ENCODE data around the gene AK2.
"Not testable (repeated sequence)": the region's sequence is repeated elsewhere in the genome, so short reads cannot be mapped to it uniquely, and the experiment has no call there.

The AK2 gene

GRCh38 chr1:33036526-33037503, at the start of gene AK2:
Gene AK2 (minus strand): TSS chr1:33036883. CDS start chr1:33036828, 55 bp downstream.
- peak; percentile 83 for DNase-seq (ENCODE audit: low read depth)

GRCh38 chr1:33086384-33086850, 49.7 kb upstream of the AK2 start:
- no peak for DNase-seq (ENCODE audit: low read depth)

GRCh38 chr1:33085332-33085731, 48.6 kb upstream of the AK2 start:
- no peak for DNase-seq (ENCODE audit: low read depth)

GRCh38 chr1:33082575-33083108, 46.0 kb upstream of the AK2 start:
- no peak for DNase-seq (ENCODE audit: low read depth)

GRCh38 chr1:33081554-33082305, 45.0 kb upstream of the AK2 start:
- no peak for DNase-seq (ENCODE audit: low read depth)

GRCh38 chr1:33080885-33081553, 44.3 kb upstream of the AK2 start, which contains the start of gene AZIN2:
Gene AZIN2 (plus strand): TSS chr1:33081153. CDS start chr1:33082250, 1,097 bp downstream.
- DNase-seq (ENCODE audit: low read depth): peak; percentile 94

GRCh38 chr1:33080373-33080772, 43.7 kb upstream of the AK2 start:
- no peak for DNase-seq (ENCODE audit: low read depth)

GRCh38 chr1:33078030-33078591, 41.4 kb upstream of the AK2 start:
- no peak for DNase-seq (ENCODE audit: low read depth)

GRCh38 chr1:33074193-33074945, 37.7 kb upstream of the AK2 start:
- DNase-seq (ENCODE audit: low read depth): no peak

- DNase-seq (ENCODE audit: low read depth): no peak
Observed at GRCh38 chr1:33072707-33073106, 36.0 kb upstream of the AK2 start.

GRCh38 chr1:33070628-33071027, 33.9 kb upstream of the AK2 start:
- no peak for DNase-seq (ENCODE audit: low read depth)

- not testable (repeated sequence) for DNase-seq (ENCODE audit: low read depth)
Observed at GRCh38 chr1:33068108-33068507, 31.4 kb upstream of the AK2 start.

- DNase-seq (ENCODE audit: low read depth): not testable (repeated sequence)
Observed at GRCh38 chr1:33066477-33066876, 29.8 kb upstream of the AK2 start.

GRCh38 chr1:33065301-33065700, 28.6 kb upstream of the AK2 start:
- DNase-seq (ENCODE audit: low read depth): no peak

GRCh38 chr1:33064284-33064683, 27.6 kb upstream of the AK2 start:
- DNase-seq (ENCODE audit: low read depth): not testable (repeated sequence)

- no peak for DNase-seq (ENCODE audit: low read depth)
Observed at GRCh38 chr1:33061834-33062233, 25.2 kb upstream of the AK2 start.

- DNase-seq (ENCODE audit: low read depth): no peak
Observed at GRCh38 chr1:33060579-33061083, 23.9 kb upstream of the AK2 start.

GRCh38 chr1:33057095-33057494, 20.4 kb upstream of the AK2 start:
- DNase-seq (ENCODE audit: low read depth): no peak

GRCh38 chr1:33056426-33056825, 19.7 kb upstream of the AK2 start:
- no peak for DNase-seq (ENCODE audit: low read depth)

GRCh38 chr1:33055210-33056008, 18.7 kb upstream of the AK2 start:
- DNase-seq (ENCODE audit: low read depth): no peak

Data from stimulated activated CD4-positive, alpha-beta T cell treated with anti-CD3 and anti-CD28 coated beads, Interleukin-2, amount 100 ng/mL, for 4 hours (primary cell).